Thyroid gland (tissue), 4 donors: Measurements from ENCODE around the gene SLC8B1.

ENCODE experiments used
- CTCF ChIP-seq, 6 experiments: fragments of 200-600 bp in 3 of 6; fragments of 450-650 bp in 3 of 6; sonication (generic) in 3 of 6; IDR thresholded peaks; one replicate each; pipeline ENCODE4 v1.5.1; 2016 to 2019; ENCODE audit warnings: antibody characterized with exemption in 6 of 6, mild to moderate bottlenecking in 2 of 6, inconsistent platforms in 1 of 6, moderate library complexity in 1 of 6
- POLR2A ChIP-seq, 2 donors: fragments of 450-650 bp; IDR thresholded peaks; one replicate each; pipeline ENCODE4 v1.6.1; 2017; ENCODE audit warnings: antibody characterized with exemption in 2 of 2, mild to moderate bottlenecking in 2 of 2, moderate library complexity in 1 of 2

DNA sequence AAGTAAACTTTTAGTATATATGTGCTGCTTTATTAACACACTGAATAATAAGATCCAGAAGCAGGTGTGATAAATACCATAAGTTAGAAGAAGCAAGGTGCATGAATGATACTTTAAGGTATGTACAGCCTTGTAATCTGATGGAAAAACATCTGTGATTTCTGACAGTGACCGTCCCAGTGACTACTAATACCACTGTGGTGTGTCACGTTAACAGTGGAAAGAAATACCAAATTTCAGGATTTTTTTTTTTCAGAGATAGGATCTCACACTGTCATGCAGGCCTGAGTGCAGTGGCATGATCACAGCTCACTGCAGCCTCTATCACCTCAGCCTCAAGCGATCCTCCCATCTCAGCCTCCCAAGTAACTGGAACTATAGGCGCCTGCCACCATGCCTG is 47.3 kb upstream of the SLC8B1 start:
- TF ChIP-seq POLR2A (IDR thresholded peaks at IDR 0.05) (no peak), CTCF (IDR thresholded peaks at IDR 0.05) (no peak)
